ENCODE measurements around the gene GALNT17. TPM values are rescaled to one million over a fixed set of nuclear protein-coding genes. Genes with fewer than 3 reads are reported as not detected.

Gene GALNT17
- total and polyA plus RNA-seq, 2 experiments from 2014 or later: 2.3 to 4.6 TPM

DNA sequence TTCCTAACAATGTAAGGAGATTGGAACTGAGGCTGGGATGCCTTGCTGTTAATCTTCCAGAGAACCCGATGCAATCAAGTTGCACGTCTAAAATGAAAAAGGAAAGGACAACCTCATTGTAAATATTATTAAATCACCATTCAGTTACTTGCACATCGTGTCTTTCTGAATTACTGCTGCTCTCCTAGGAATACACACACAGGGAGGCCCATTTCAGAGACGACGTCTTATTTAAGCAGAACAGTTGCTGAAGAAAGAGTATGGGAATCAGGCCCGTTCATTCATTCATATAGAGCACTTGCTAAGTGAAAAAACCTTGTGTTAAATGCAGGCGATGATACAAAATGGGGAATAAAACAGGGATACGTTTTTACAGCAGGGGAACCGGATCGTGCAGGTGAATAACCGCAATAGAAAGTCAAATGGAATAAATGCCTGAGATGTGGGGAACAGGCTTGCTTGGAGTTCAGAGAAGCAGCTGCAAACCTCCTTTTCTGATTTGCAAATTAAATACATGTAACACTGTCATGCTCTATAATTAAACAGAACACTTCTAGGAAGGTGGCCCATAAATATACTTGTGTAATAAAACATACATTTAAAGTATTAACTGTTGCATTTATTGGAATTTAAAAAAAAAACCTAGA lies 409.9 kb downstream of the GALNT17 start:
- Histone ChIP-seq H3K4me3 (no peak overlapping the region), H3K4me1 (ENCODE audit: low read depth) (peaks cover 10% of the 10 kb centered on the region), H3K27ac (no peak overlapping the region), H3K9me3 (ENCODE audit: low read depth) (no peaks in the 10 kb centered on the region), H3K36me3 (no peaks in the 10 kb centered on the region), H3K27me3 (peaks cover 9% of the 10 kb centered on the region)
- no peak for TF ChIP-seq CTCF (IDR thresholded peaks at IDR 0.05; ENCODE audit: low read depth, low read length)
- DNase-seq (ENCODE audit: low read depth in 1 of 2, low spot score in 1 of 2): no peak

- Histone ChIP-seq H3K36me3 (no peaks in the 10 kb centered on the region), H3K27me3 (peaks cover 9% of the 10 kb centered on the region), H3K4me3 (no peak overlapping the region), H3K27ac (no peak overlapping the region), H3K9me3 (ENCODE audit: low read depth) (no peaks in the 10 kb centered on the region), H3K4me1 (ENCODE audit: low read depth) (peaks cover 4% of the 10 kb centered on the region)
- no peak for DNase-seq (ENCODE audit: low read depth in 1 of 2, low spot score in 1 of 2)
- TF ChIP-seq CTCF (IDR thresholded peaks at IDR 0.05; ENCODE audit: low read depth, low read length): no peak
Measured at GRCh38 chr7:71543396-71543795, 411.5 kb downstream of the GALNT17 start.

DNA sequence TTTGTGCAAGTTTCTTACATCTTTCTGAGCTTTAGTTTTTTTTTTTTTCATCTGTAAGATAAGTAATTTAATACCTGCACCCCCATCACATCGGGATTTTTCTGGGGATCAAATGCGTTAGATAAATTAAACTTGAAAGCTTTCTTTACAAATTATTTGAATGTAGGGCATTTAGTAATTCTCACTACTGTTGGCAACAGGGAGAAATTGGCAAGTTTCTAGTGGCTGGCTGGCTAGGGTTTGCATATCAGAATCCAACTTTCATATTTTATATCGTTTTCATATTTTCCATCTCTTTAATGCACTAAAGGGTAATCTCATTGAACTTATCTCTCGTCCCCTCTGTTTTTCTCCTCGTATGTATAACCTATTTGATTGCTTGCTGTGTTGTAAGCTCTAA lies 412.9 kb downstream of the GALNT17 start:
- Histone ChIP-seq H3K4me3 (no peak overlapping the region), H3K9me3 (ENCODE audit: low read depth) (no peaks in the 10 kb centered on the region)

DNA sequence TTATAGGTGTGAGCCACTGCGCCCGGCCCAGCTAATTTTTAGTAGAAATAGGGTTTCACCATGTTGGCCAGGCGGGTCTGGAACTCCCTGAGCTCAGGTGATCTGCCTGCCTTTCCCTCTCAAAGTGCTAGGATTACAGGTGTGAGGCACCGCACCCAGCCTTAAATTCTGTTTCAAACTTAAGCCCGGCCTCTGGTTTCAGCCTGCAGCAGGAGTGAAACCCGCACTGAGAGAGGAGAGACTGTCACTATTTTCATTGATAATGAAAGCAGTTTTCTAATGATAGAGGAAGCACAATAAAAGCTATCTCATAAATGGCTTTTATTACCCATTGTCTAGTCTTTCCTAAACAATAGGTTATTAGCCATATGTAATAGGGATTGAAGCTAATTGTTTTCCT lies 415.5 kb downstream of the GALNT17 start:
- Histone ChIP-seq H3K4me3 (no peak overlapping the region), H3K9me3 (ENCODE audit: low read depth) (no peaks in the 10 kb centered on the region), H3K27ac (no peak overlapping the region), H3K27me3 (no peaks in the 10 kb centered on the region), H3K36me3 (no peaks in the 10 kb centered on the region), H3K4me1 (ENCODE audit: low read depth) (no peaks in the 10 kb centered on the region)
- TF ChIP-seq CTCF (IDR thresholded peaks at IDR 0.05; ENCODE audit: low read depth, low read length): no peak
- DNase-seq (ENCODE audit: low read depth in 1 of 2, low spot score in 1 of 2): no peak

More for the DNA sequence above, 412.9 kb downstream of the GALNT17 start:
- no peak for TF ChIP-seq CTCF (IDR thresholded peaks at IDR 0.05; ENCODE audit: low read depth, low read length)
- Histone ChIP-seq H3K4me1 (ENCODE audit: low read depth) (no peaks in the 10 kb centered on the region), H3K36me3 (no peaks in the 10 kb centered on the region), H3K27me3 (peaks cover 9% of the 10 kb centered on the region), H3K27ac (no peak overlapping the region)
- DNase-seq (ENCODE audit: low read depth in 1 of 2, low spot score in 1 of 2): no peak

DNA sequence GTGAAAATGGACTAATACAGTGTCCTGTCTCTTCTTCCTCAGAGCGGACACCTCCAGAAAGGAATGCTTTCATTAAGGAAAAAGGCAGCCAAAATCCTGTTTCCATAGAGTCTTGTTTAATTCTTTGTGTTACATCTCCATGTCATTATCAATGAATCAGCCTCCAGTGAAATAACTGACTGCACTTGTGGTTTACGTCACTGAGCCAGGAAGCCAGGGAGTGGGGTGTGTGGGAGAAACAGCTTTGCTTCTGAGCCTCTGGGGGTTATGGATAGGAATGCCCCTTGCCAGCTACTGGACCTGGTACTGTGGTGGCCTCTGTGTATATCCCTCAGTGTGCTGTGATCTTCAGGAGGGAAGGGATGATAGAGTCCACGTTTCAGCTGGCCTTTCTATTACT lies 416.8 kb downstream of the GALNT17 start:
- no peak for DNase-seq (ENCODE audit: low read depth in 1 of 2, low spot score in 1 of 2)
- no peak overlapping the region for H3K27ac ChIP-seq
- H3K4me3 ChIP-seq: no peak overlapping the region
- H3K9me3 ChIP-seq (ENCODE audit: low read depth): no peaks in the 10 kb centered on the region
- no peak for TF ChIP-seq CTCF (IDR thresholded peaks at IDR 0.05; ENCODE audit: low read depth, low read length)
- H3K4me1 ChIP-seq (ENCODE audit: low read depth): no peaks in the 10 kb centered on the region
- H3K36me3 ChIP-seq: no peaks in the 10 kb centered on the region
- no peaks in the 10 kb centered on the region for H3K27me3 ChIP-seq
